ENCODE measurements around the gene ASAP3.
A peak's percentile ranks its signal among the peaks of the same experiment; 100 is the strongest.

ASAP3 gene

DNA sequence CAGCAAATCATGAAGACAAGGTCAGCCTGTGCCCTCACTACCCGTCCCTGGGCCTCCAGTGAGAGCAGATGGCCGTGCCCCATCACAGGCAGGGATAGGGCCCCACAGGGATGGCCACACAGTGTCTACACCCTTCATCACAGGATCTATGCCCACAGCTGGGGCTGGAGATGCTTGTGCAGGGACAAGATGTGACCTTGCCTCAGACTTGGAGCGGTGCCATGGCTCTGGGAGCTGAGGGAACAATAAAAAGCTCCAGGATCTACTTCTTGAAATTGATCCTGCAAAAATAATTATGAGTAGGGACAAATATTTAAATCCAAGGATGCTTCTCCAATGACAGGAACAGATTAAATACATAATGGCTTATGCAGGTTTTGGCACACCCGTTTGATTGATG lies 34.0 kb downstream of the ASAP3 start:
- no peak for DNase-seq
- H2BK12ac ChIP-seq (ENCODE audit: low read length in 2 of 2) = peak overlapping the region in 1 of 2 experiments; percentile 32
- H3K4me1 ChIP-seq (ENCODE audit: control insufficient read depth, insufficient read depth, low read depth, low read length) = peaks cover 2% of the 10 kb centered on the region
- H3K27ac ChIP-seq (ENCODE audit: low read length, poor library complexity, severe bottlenecking) = no peak overlapping the region
- no peak overlapping the region for H3K23ac ChIP-seq (ENCODE audit: low read length in 2 of 2)
- no peak overlapping the region for H2AK5ac ChIP-seq (ENCODE audit: low read length, severe bottlenecking)
- peaks cover 33 to 75% of the 10 kb centered on the region in 2 experiments for H3K36me3 ChIP-seq (ENCODE audit: control insufficient read depth in 1 of 2, insufficient read depth in 2 of 2, low read depth in 1 of 2, low read length in 2 of 2)
- H3K4me2 ChIP-seq (ENCODE audit: low read length, poor library complexity, severe bottlenecking) = no peak overlapping the region
- no peak overlapping the region for H2BK5ac ChIP-seq (ENCODE audit: low read depth, low read length, poor library complexity, severe bottlenecking)
- no peak overlapping the region for H2AFZ ChIP-seq (ENCODE audit: low read depth, low read length)
- no peak overlapping the region for H3K9ac ChIP-seq (ENCODE audit: low read length)
- no peaks in the 10 kb centered on the region for H3K9me3 ChIP-seq (ENCODE audit: control insufficient read depth, low read length)
- H3K18ac ChIP-seq (ENCODE audit: low read depth in 1 of 2, low read length in 2 of 2) = no peak overlapping the region
- no peaks in the 10 kb centered on the region for H3K27me3 ChIP-seq (ENCODE audit: control insufficient read depth in 1 of 2, insufficient read depth in 1 of 2, low read length in 2 of 2)
- H2BK15ac ChIP-seq (ENCODE audit: low read depth, poor library complexity, severe bottlenecking) = no peak overlapping the region
- no peak overlapping the region for H4K91ac ChIP-seq (ENCODE audit: low read length)
- 89% methylated on average over 2 of the region's 4 CpGs for WGBS
- no peaks in the 10 kb centered on the region for H3K79me1 ChIP-seq (replicated peaks; ENCODE audit: low read length, poor library complexity, severe bottlenecking)
- H3K14ac ChIP-seq (ENCODE audit: low read length in 2 of 2) = no peak overlapping the region
- no peak overlapping the region for H4K8ac ChIP-seq (ENCODE audit: low read length)
- no peak overlapping the region for H2BK120ac ChIP-seq (ENCODE audit: low read depth, low read length)
- H3K4me3 ChIP-seq (ENCODE audit: insufficient read depth in 1 of 2, low read depth in 1 of 2, low read length in 2 of 2) = no peak overlapping the region
- no peak overlapping the region for H3K4ac ChIP-seq (ENCODE audit: low read depth in 1 of 2, low read length in 2 of 2)

GRCh38 chr1:23449306-23449705 lies 34.7 kb downstream of the ASAP3 start:
- no peak overlapping the region for H2BK5ac ChIP-seq (ENCODE audit: low read depth, low read length, poor library complexity, severe bottlenecking)
- H3K36me3 ChIP-seq (ENCODE audit: control insufficient read depth in 1 of 2, insufficient read depth in 2 of 2, low read depth in 1 of 2, low read length in 2 of 2) = peaks cover 30 to 68% of the 10 kb centered on the region in 2 experiments
- no peak overlapping the region for H3K18ac ChIP-seq (ENCODE audit: low read depth in 1 of 2, low read length in 2 of 2)
- H2AFZ ChIP-seq (ENCODE audit: low read depth, low read length) = no peak overlapping the region
- H2BK15ac ChIP-seq (ENCODE audit: low read depth, poor library complexity, severe bottlenecking) = no peak overlapping the region
- no peak overlapping the region for H4K8ac ChIP-seq (ENCODE audit: low read length)
- no peak overlapping the region for H3K14ac ChIP-seq (ENCODE audit: low read length in 2 of 2)
- WGBS = 99% methylated on average over 6 of the region's 6 CpGs
- no peak overlapping the region for H3K9ac ChIP-seq (ENCODE audit: low read length)
- no peaks in the 10 kb centered on the region for H3K9me3 ChIP-seq (ENCODE audit: control insufficient read depth, low read length)
- H3K27ac ChIP-seq (ENCODE audit: low read length, poor library complexity, severe bottlenecking) = no peak overlapping the region
- H3K4me2 ChIP-seq (ENCODE audit: low read length, poor library complexity, severe bottlenecking) = no peak overlapping the region
- no peak overlapping the region for H3K4me3 ChIP-seq (ENCODE audit: insufficient read depth in 1 of 2, low read depth in 1 of 2, low read length in 2 of 2)
- H3K4me1 ChIP-seq (ENCODE audit: control insufficient read depth, insufficient read depth, low read depth, low read length) = peaks cover 2% of the 10 kb centered on the region
- H3K79me1 ChIP-seq (replicated peaks; ENCODE audit: low read length, poor library complexity, severe bottlenecking) = no peaks in the 10 kb centered on the region
- no peak overlapping the region for H2AK5ac ChIP-seq (ENCODE audit: low read length, severe bottlenecking)
- H3K27me3 ChIP-seq (ENCODE audit: control insufficient read depth in 1 of 2, insufficient read depth in 1 of 2, low read length in 2 of 2) = no peaks in the 10 kb centered on the region
- no peak overlapping the region for H2BK12ac ChIP-seq (ENCODE audit: low read length in 2 of 2)
- H3K4ac ChIP-seq (ENCODE audit: low read depth in 1 of 2, low read length in 2 of 2) = no peak overlapping the region
- H3K23ac ChIP-seq (ENCODE audit: low read length in 2 of 2) = no peak overlapping the region
- H4K91ac ChIP-seq (ENCODE audit: low read length) = no peak overlapping the region
- H2BK120ac ChIP-seq (ENCODE audit: low read depth, low read length) = no peak overlapping the region
- DNase-seq = no peak

DNA sequence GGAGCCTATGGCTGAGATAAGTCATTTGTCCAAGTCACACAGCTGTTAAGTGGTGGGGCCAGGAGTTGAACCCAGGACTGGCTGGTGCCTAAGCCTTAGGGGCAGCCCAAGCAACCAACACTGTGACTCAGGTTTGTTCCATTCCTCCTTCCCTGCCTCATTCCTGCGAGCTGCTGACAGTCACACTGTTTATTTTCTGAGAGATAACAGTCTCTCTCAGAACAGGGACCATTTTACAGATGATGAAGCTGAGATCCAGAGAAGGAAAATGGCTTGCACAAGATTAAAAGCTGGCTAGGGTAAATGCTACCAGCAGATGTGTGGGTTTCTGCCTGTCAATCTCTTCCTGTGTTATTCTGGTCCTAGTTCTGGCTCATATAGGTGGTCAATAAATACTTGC lies 35.1 kb downstream of the ASAP3 start:
- Histone ChIP-seq H2AFZ (ENCODE audit: low read depth, low read length) (no peak overlapping the region), H3K18ac (ENCODE audit: low read depth in 1 of 2, low read length in 2 of 2) (no peak overlapping the region), H3K4me1 (ENCODE audit: control insufficient read depth, insufficient read depth, low read depth, low read length) (peaks cover 2% of the 10 kb centered on the region), H3K9ac (ENCODE audit: low read length) (no peak overlapping the region), H3K27ac (ENCODE audit: low read length, poor library complexity, severe bottlenecking) (no peak overlapping the region), H2AK5ac (ENCODE audit: low read length, severe bottlenecking) (no peak overlapping the region), H3K14ac (ENCODE audit: low read length in 2 of 2) (no peak overlapping the region), H2BK5ac (ENCODE audit: low read depth, low read length, poor library complexity, severe bottlenecking) (no peak overlapping the region), H3K4me3 (ENCODE audit: insufficient read depth in 1 of 2, low read depth in 1 of 2, low read length in 2 of 2) (no peak overlapping the region), H2BK15ac (ENCODE audit: low read depth, poor library complexity, severe bottlenecking) (no peak overlapping the region), H2BK120ac (ENCODE audit: low read depth, low read length) (no peak overlapping the region), H3K36me3 (ENCODE audit: control insufficient read depth in 1 of 2, insufficient read depth in 2 of 2, low read depth in 1 of 2, low read length in 2 of 2) (peaks cover 32 to 67% of the 10 kb centered on the region in 2 experiments), H2BK12ac (ENCODE audit: low read length in 2 of 2) (no peak overlapping the region), H3K4me2 (ENCODE audit: low read length, poor library complexity, severe bottlenecking) (no peak overlapping the region), H4K8ac (ENCODE audit: low read length) (no peak overlapping the region), H3K27me3 (ENCODE audit: control insufficient read depth in 1 of 2, insufficient read depth in 1 of 2, low read length in 2 of 2) (no peaks in the 10 kb centered on the region), H3K23ac (ENCODE audit: low read length in 2 of 2) (no peak overlapping the region), H3K9me3 (ENCODE audit: control insufficient read depth, low read length) (no peaks in the 10 kb centered on the region), H3K79me1 (replicated peaks; ENCODE audit: low read length, poor library complexity, severe bottlenecking) (no peaks in the 10 kb centered on the region), H3K4ac (ENCODE audit: low read depth in 1 of 2, low read length in 2 of 2) (no peak overlapping the region), H4K91ac (ENCODE audit: low read length) (no peak overlapping the region)
- DNase-seq = no peak
- 70% methylated on average over 1 of the region's 1 CpG for WGBS

GRCh38 chr1:23446661-23447310 lies 37.2 kb downstream of the ASAP3 start:
- Histone ChIP-seq H2AK5ac (ENCODE audit: low read length, severe bottlenecking) (no peak overlapping the region), H3K14ac (ENCODE audit: low read length in 2 of 2) (no peak overlapping the region)

More at GRCh38 chr1:23446661-23447310, 37.2 kb downstream of the ASAP3 start:
- no peak overlapping the region for H3K4me2 ChIP-seq (ENCODE audit: low read length, poor library complexity, severe bottlenecking)
- no peak overlapping the region for H3K27ac ChIP-seq (ENCODE audit: low read length, poor library complexity, severe bottlenecking)
- no peak overlapping the region for H3K18ac ChIP-seq (ENCODE audit: low read depth in 1 of 2, low read length in 2 of 2)
- no peak overlapping the region for H3K23ac ChIP-seq (ENCODE audit: low read length in 2 of 2)
- H3K4ac ChIP-seq (ENCODE audit: low read depth in 1 of 2, low read length in 2 of 2) = no peak overlapping the region
- H2BK12ac ChIP-seq (ENCODE audit: low read length in 2 of 2) = no peak overlapping the region
- H3K4me1 ChIP-seq (ENCODE audit: control insufficient read depth, insufficient read depth, low read depth, low read length) = peaks cover 2% of the 10 kb centered on the region
- 96% methylated on average over 7 of the region's 8 CpGs for WGBS
- no peak overlapping the region for H4K8ac ChIP-seq (ENCODE audit: low read length)
- no peak overlapping the region for H2BK5ac ChIP-seq (ENCODE audit: low read depth, low read length, poor library complexity, severe bottlenecking)
- H3K79me1 ChIP-seq (replicated peaks; ENCODE audit: low read length, poor library complexity, severe bottlenecking) = no peaks in the 10 kb centered on the region
- peaks cover 29 to 59% of the 10 kb centered on the region in 2 experiments for H3K36me3 ChIP-seq (ENCODE audit: control insufficient read depth in 1 of 2, insufficient read depth in 2 of 2, low read depth in 1 of 2, low read length in 2 of 2)
- no peak overlapping the region for H2BK15ac ChIP-seq (ENCODE audit: low read depth, poor library complexity, severe bottlenecking)
- H3K27me3 ChIP-seq (ENCODE audit: control insufficient read depth in 1 of 2, insufficient read depth in 1 of 2, low read length in 2 of 2) = no peaks in the 10 kb centered on the region
- H4K91ac ChIP-seq (ENCODE audit: low read length) = no peak overlapping the region
- H3K9ac ChIP-seq (ENCODE audit: low read length) = no peak overlapping the region
- peak overlapping the region in 1 of 2 experiments; percentile 4 for H3K4me3 ChIP-seq (ENCODE audit: insufficient read depth in 1 of 2, low read depth in 1 of 2, low read length in 2 of 2)
- no peak overlapping the region for H2AFZ ChIP-seq (ENCODE audit: low read depth, low read length)
- H2BK120ac ChIP-seq (ENCODE audit: low read depth, low read length) = no peak overlapping the region
- no peak for DNase-seq
- no peaks in the 10 kb centered on the region for H3K9me3 ChIP-seq (ENCODE audit: control insufficient read depth, low read length)

Data from mesenchymal stem cell (in vitro differentiated cells and primary cell).